CD4-positive, CD25-positive, alpha-beta regulatory T cell (primary cell): Measurements from ENCODE around the gene PDE5A. TPM values are rescaled to one million over a fixed set of nuclear protein-coding genes. Genes with fewer than 3 reads are reported as not detected.

Experiments used
- ATAC-seq, 2 donors: fragments of 150-1000 bp; cut with Tn5 transposase; one replicate each; pipeline ENCODE4 v1.10.0; 2021; ENCODE audit warnings: low read depth in 2 of 2, moderate number of reproducible peaks in 2 of 2, moderate library complexity in 1 of 2
- DNase-seq, 3 donors: peaks; one replicate each; pipeline versions ENCODE4 v3.0.0 to v3.0.0-alpha.2; 2012 to 2022; ENCODE audit warnings: mixed read lengths in 1 of 3
- H3K27ac ChIP-seq: one replicate; pipeline ENCODE4 v1.7.0; 2013; ENCODE audit warnings: mild to moderate bottlenecking, low read length; ENCODE audit not compliant: insufficient read depth, poor library complexity, severe bottlenecking
- H3K27me3 ChIP-seq: one replicate; pipeline ENCODE4 v1.7.0; 2013; ENCODE audit warnings: low read length; ENCODE audit not compliant: control insufficient read depth, insufficient read depth
- H3K36me3 ChIP-seq: one replicate; pipeline ENCODE4 v1.7.0; 2013; ENCODE audit warnings: mild to moderate bottlenecking, low read length, moderate library complexity; ENCODE audit not compliant: control insufficient read depth, insufficient read depth
- H3K4me1 ChIP-seq: 2 replicates; pipeline ENCODE4 v1.7.0; 2013; ENCODE audit warnings: mild to moderate bottlenecking, low read length; ENCODE audit not compliant: insufficient read depth, control insufficient read depth, poor library complexity, severe bottlenecking
- H3K4me3 ChIP-seq: one replicate; pipeline ENCODE4 v1.7.0; 2013; ENCODE audit warnings: low read depth, mild to moderate bottlenecking, low read length, moderate library complexity
- H3K9me3 ChIP-seq, 2 experiments: 1 replicate in 1 of 2; 2 replicates in 1 of 2; pipeline ENCODE4 v1.7.0; 2013; ENCODE audit warnings: low read length in 2 of 2, mild to moderate bottlenecking in 1 of 2, moderate library complexity in 1 of 2; ENCODE audit not compliant: control insufficient read depth in 2 of 2
- H3K27ac Mint-ChIP-seq, 3 donors: one replicate each; pipeline ENCODE4 v1.8.0; 2020 to 2022; ENCODE audit warnings: mild to moderate bottlenecking in 3 of 3, mixed read lengths in 3 of 3, moderate library complexity in 2 of 3
- H3K27me3 Mint-ChIP-seq: one replicate; pipeline ENCODE4 v1.8.0; 2022; ENCODE audit warnings: mild to moderate bottlenecking, mixed read lengths
- H3K36me3 Mint-ChIP-seq: one replicate; pipeline ENCODE4 v1.8.0; 2020; ENCODE audit warnings: mixed read lengths
- H3K4me1 Mint-ChIP-seq, 4 donors: one replicate each; pipeline ENCODE4 v1.8.0; 2020 to 2022; ENCODE audit warnings: mixed read lengths in 4 of 4, mild to moderate bottlenecking in 1 of 4
- H3K4me3 Mint-ChIP-seq, 4 donors: one replicate each; pipeline ENCODE4 v1.8.0; 2020 to 2022; ENCODE audit warnings: mild to moderate bottlenecking in 4 of 4, mixed read lengths in 4 of 4, moderate library complexity in 3 of 4
- H3K9me3 Mint-ChIP-seq, 7 donors: one replicate each; pipeline ENCODE4 v1.8.0; 2020 to 2022; ENCODE audit warnings: mixed read lengths in 7 of 7, mild to moderate bottlenecking in 3 of 7, moderate library complexity in 2 of 7
- polyA plus RNA-seq, 4 donors: library from polyadenylated mRNA; unstranded; fragments of 300-500 nt; fragmentation: Illumina TruSeq; gene quantifications; one replicate each; pipeline ENCODE4 v1.2.3, GENCODE V29; 2021
- total RNA-seq: library from RNA; stranded (reverse); gene quantifications from one replicate; pipeline ENCODE4 v1.2.3, GENCODE V29; 2022

The PDE5A gene
- total and polyA plus RNA-seq, 5 donors from 2014 or later = 0.63 to 4.9 (median 1.3) TPM

- H3K27me3 ChIP-seq = no peaks in the 10 kb centered on the region
- Mint-ChIP-seq H3K36me3 (peaks cover 13% of the 10 kb centered on the region), H3K4me3 (no peak overlapping the region), H3K27ac (no peak overlapping the region), H3K4me1 (no peaks in the 10 kb centered on the region), H3K27me3 (no peaks in the 10 kb centered on the region), H3K9me3 (no peaks in the 10 kb centered on the region)
- DNase-seq = no peak
- no peak overlapping the region for H3K27ac ChIP-seq
- no peak overlapping the region for H3K4me3 ChIP-seq
- H3K36me3 ChIP-seq = no peaks in the 10 kb centered on the region
- H3K4me1 ChIP-seq = no peaks in the 10 kb centered on the region
- no peaks in the 10 kb centered on the region for H3K9me3 ChIP-seq
- ATAC-seq = no peak
Observed at GRCh38 chr4:119543187-119543586, 85.4 kb downstream of the PDE5A start.

GRCh38 chr4:119540249-119540648 lies 88.4 kb downstream of the PDE5A start:
- Histone ChIP-seq H3K4me1 (no peaks in the 10 kb centered on the region), H3K9me3 (no peaks in the 10 kb centered on the region), H3K27me3 (no peaks in the 10 kb centered on the region), H3K27ac (no peak overlapping the region), H3K36me3 (peaks cover 2% of the 10 kb centered on the region), H3K4me3 (no peak overlapping the region)
- H3K4me3 Mint-ChIP-seq = no peak overlapping the region
- DNase-seq = no peak
- H3K4me1 Mint-ChIP-seq = no peaks in the 10 kb centered on the region
- no peaks in the 10 kb centered on the region for H3K27me3 Mint-ChIP-seq
- H3K9me3 Mint-ChIP-seq = peaks cover 0 to under 1% (median 0%) of the 10 kb centered on the region in 7 donors
- H3K27ac Mint-ChIP-seq = no peak overlapping the region
- ATAC-seq = no peak
- peaks cover 20% of the 10 kb centered on the region for H3K36me3 Mint-ChIP-seq

- no peaks in the 10 kb centered on the region for H3K4me1 Mint-ChIP-seq
- ATAC-seq (no peak), DNase-seq (no peak)
- no peak overlapping the region for H3K27ac Mint-ChIP-seq
- no peak overlapping the region for H3K4me3 ChIP-seq
- no peak overlapping the region for H3K4me3 Mint-ChIP-seq
- H3K27me3 Mint-ChIP-seq = no peaks in the 10 kb centered on the region
- no peak overlapping the region for H3K27ac ChIP-seq
- H3K27me3 ChIP-seq = no peaks in the 10 kb centered on the region
- H3K9me3 Mint-ChIP-seq = peaks cover 0 to 4% (median 0%) of the 10 kb centered on the region in 7 donors
- H3K36me3 ChIP-seq = peaks cover 4% of the 10 kb centered on the region
- H3K4me1 ChIP-seq = no peaks in the 10 kb centered on the region
- peaks cover 23% of the 10 kb centered on the region for H3K36me3 Mint-ChIP-seq
- no peaks in the 10 kb centered on the region for H3K9me3 ChIP-seq
Observed at GRCh38 chr4:119537586-119537985, 91.0 kb downstream of the PDE5A start.

- Histone ChIP-seq H3K36me3 (peaks cover 4% of the 10 kb centered on the region), H3K27ac (no peak overlapping the region), H3K4me1 (no peaks in the 10 kb centered on the region), H3K4me3 (no peak overlapping the region), H3K9me3 (no peaks in the 10 kb centered on the region), H3K27me3 (no peaks in the 10 kb centered on the region)
- H3K4me3 Mint-ChIP-seq = no peak overlapping the region
- no peaks in the 10 kb centered on the region for H3K27me3 Mint-ChIP-seq
- H3K4me1 Mint-ChIP-seq = no peaks in the 10 kb centered on the region
- peaks cover 0 to 4% (median 0%) of the 10 kb centered on the region in 7 donors for H3K9me3 Mint-ChIP-seq
- DNase-seq (no peak), ATAC-seq (no peak)
- H3K36me3 Mint-ChIP-seq = peaks cover 23% of the 10 kb centered on the region
- no peak overlapping the region for H3K27ac Mint-ChIP-seq
Observed at GRCh38 chr4:119536572-119537528, 91.8 kb downstream of the PDE5A start.

- Histone ChIP-seq H3K27me3 (no peaks in the 10 kb centered on the region), H3K4me1 (no peaks in the 10 kb centered on the region), H3K36me3 (peaks cover 2% of the 10 kb centered on the region), H3K27ac (no peak overlapping the region), H3K4me3 (no peak overlapping the region), H3K9me3 (no peaks in the 10 kb centered on the region)
- Mint-ChIP-seq H3K9me3 (peaks cover 0 to 4% (median 0%) of the 10 kb centered on the region in 7 donors), H3K4me3 (no peak overlapping the region), H3K4me1 (no peaks in the 10 kb centered on the region), H3K27ac (no peak overlapping the region), H3K36me3 (peaks cover 25% of the 10 kb centered on the region), H3K27me3 (no peaks in the 10 kb centered on the region)
- DNase-seq (no peak), ATAC-seq (no peak)
Observed at GRCh38 chr4:119532319-119532718, 96.3 kb downstream of the PDE5A start.

- Mint-ChIP-seq H3K27me3 (no peaks in the 10 kb centered on the region), H3K4me1 (no peaks in the 10 kb centered on the region), H3K27ac (no peak overlapping the region), H3K4me3 (no peak overlapping the region), H3K9me3 (peaks cover 0 to 4% (median 0%) of the 10 kb centered on the region in 7 donors), H3K36me3 (peaks cover 21% of the 10 kb centered on the region)
- Histone ChIP-seq H3K27ac (no peak overlapping the region), H3K4me1 (no peaks in the 10 kb centered on the region), H3K4me3 (no peak overlapping the region), H3K9me3 (no peaks in the 10 kb centered on the region), H3K27me3 (no peaks in the 10 kb centered on the region), H3K36me3 (peaks cover 2% of the 10 kb centered on the region)
- no peak for ATAC-seq
- no peak for DNase-seq
Observed at GRCh38 chr4:119529788-119530187, 98.8 kb downstream of the PDE5A start.

- H3K36me3 ChIP-seq = no peaks in the 10 kb centered on the region
- H3K4me3 Mint-ChIP-seq = no peak overlapping the region
- DNase-seq (no peak), ATAC-seq (no peak)
- no peaks in the 10 kb centered on the region for H3K27me3 ChIP-seq
- H3K27ac ChIP-seq = no peak overlapping the region
- no peak overlapping the region for H3K27ac Mint-ChIP-seq
- no peaks in the 10 kb centered on the region for H3K4me1 ChIP-seq
- peaks cover 8% of the 10 kb centered on the region for H3K36me3 Mint-ChIP-seq
- no peaks in the 10 kb centered on the region for H3K9me3 ChIP-seq
- H3K4me1 Mint-ChIP-seq = no peaks in the 10 kb centered on the region
- no peak overlapping the region for H3K4me3 ChIP-seq
- no peaks in the 10 kb centered on the region for H3K9me3 Mint-ChIP-seq
- no peaks in the 10 kb centered on the region for H3K27me3 Mint-ChIP-seq
Observed at GRCh38 chr4:119526786-119527550, 101.6 kb downstream of the PDE5A start.
